ENCODE results near the gene GPC6.
A peak's percentile ranks its signal among the peaks of the same experiment; 100 is the strongest.

GRCh38 chr13:93248627-93249047 lies 22.0 kb downstream of the GPC6 start:
- TF ChIP-seq RCOR1 (IDR thresholded peaks at IDR 0.05; ENCODE audit: low read length): peak; percentile 47; the same call in 1 of the 2 replicates
- TF ChIP-seq POLR2AphosphoS5 (IDR thresholded peaks at IDR 0.05; ENCODE audit: low read depth, low read length): no peak
- peak in 1 of 2 experiments; percentile 78; a peak in 2 of 4 replicates for TF ChIP-seq EP300 (IDR thresholded peaks at IDR 0.05; ENCODE audit: borderline replicate concordance in 1 of 2, low read depth in 1 of 2, low read length in 1 of 2)
- TF ChIP-seq CTCF (IDR thresholded peaks at IDR 0.05): peak; percentile 64
- no peak for TF ChIP-seq YY1 (IDR thresholded peaks at IDR 0.05; ENCODE audit: low read depth)
- no peak for TF ChIP-seq FOSL2 (IDR thresholded peaks at IDR 0.05; ENCODE audit: borderline replicate concordance, low read depth)
- peak; percentile 90 for TF ChIP-seq RAD21 (IDR thresholded peaks at IDR 0.05; ENCODE audit: low read length)
- no peak for TF ChIP-seq TEAD4 (IDR thresholded peaks at IDR 0.05; ENCODE audit: borderline replicate concordance, insufficient read depth)
- no peak for TF ChIP-seq REST (IDR thresholded peaks at IDR 0.05; ENCODE audit: low read depth, low read length)
- TF ChIP-seq SMC3 (IDR thresholded peaks at IDR 0.05; ENCODE audit: low read depth, low read length): peak; percentile 84
